DND-41 (cell line): ENCODE results near the gene MDK.

Experiments
- EZH2 ChIP-seq: IDR thresholded peaks from 3 replicates; pipeline ENCODE4 v1.6.1; 2012; ENCODE audit warnings: borderline replicate concordance, low read depth, mild to moderate bottlenecking, moderate library complexity, low read length, inconsistent platforms; ENCODE audit not compliant: severe bottlenecking
- TF ChIP-seq, protein P1 (sequence below): IDR thresholded peaks from 2 replicates; pipeline ENCODE4 v1.5.1; 2012; ENCODE audit warnings: borderline replicate concordance, low read length, moderate library complexity, mild to moderate bottlenecking; ENCODE audit not compliant: poor library complexity, severe bottlenecking; ENCODE audit errors: extremely low read depth

DNA sequence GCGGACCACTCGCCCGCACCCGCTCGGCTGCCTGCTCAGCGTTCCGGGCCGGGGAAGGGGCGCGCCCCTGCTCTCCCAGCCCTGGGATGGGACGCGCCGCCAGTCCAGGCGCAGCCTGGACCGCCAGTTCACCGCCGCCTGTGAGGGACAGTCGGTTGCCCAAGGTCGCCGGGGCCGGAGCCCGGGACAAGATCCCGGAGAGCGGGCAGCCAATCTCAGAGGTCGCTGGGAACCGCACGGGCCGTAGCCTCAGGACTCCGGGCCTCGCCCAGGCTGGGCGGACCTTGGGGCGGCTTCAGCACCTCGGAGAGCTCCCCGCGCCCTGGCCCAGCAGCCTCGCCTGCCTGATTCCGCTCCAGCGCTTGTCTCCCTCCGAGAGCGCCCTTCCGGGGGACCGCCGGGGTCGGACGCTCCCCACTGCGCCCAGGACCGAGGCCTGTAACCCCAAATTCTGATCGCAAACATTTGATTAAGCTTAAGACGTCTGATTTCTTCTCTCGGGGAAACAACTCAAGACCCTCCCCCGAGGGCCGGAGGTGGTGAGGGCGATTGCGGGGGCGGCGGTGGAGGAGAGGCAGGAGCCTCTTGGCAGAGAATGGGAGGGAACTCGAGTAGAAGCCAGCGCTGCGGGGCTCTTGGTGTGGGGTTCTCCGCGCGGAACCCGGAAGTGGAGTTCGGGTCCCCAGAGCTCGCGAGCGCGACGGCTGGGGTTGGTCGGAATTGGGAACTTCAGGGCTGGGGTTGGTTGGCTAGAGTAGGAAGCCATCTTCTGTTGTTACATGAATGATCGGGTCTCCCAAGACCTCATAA, 11.2 kb downstream of the MDK start:
- TF ChIP-seq, protein P1, sequence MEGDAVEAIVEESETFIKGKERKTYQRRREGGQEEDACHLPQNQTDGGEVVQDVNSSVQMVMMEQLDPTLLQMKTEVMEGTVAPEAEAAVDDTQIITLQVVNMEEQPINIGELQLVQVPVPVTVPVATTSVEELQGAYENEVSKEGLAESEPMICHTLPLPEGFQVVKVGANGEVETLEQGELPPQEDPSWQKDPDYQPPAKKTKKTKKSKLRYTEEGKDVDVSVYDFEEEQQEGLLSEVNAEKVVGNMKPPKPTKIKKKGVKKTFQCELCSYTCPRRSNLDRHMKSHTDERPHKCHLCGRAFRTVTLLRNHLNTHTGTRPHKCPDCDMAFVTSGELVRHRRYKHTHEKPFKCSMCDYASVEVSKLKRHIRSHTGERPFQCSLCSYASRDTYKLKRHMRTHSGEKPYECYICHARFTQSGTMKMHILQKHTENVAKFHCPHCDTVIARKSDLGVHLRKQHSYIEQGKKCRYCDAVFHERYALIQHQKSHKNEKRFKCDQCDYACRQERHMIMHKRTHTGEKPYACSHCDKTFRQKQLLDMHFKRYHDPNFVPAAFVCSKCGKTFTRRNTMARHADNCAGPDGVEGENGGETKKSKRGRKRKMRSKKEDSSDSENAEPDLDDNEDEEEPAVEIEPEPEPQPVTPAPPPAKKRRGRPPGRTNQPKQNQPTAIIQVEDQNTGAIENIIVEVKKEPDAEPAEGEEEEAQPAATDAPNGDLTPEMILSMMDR, result no peak
- no peak for TF ChIP-seq EZH2
